Measurements from ENCODE around the gene PCDHB8.
"Not testable (repeated sequence)": the region's sequence is repeated elsewhere in the genome, so short reads cannot be mapped to it uniquely, and the experiment has no call there.

PCDHB8 gene

DNA sequence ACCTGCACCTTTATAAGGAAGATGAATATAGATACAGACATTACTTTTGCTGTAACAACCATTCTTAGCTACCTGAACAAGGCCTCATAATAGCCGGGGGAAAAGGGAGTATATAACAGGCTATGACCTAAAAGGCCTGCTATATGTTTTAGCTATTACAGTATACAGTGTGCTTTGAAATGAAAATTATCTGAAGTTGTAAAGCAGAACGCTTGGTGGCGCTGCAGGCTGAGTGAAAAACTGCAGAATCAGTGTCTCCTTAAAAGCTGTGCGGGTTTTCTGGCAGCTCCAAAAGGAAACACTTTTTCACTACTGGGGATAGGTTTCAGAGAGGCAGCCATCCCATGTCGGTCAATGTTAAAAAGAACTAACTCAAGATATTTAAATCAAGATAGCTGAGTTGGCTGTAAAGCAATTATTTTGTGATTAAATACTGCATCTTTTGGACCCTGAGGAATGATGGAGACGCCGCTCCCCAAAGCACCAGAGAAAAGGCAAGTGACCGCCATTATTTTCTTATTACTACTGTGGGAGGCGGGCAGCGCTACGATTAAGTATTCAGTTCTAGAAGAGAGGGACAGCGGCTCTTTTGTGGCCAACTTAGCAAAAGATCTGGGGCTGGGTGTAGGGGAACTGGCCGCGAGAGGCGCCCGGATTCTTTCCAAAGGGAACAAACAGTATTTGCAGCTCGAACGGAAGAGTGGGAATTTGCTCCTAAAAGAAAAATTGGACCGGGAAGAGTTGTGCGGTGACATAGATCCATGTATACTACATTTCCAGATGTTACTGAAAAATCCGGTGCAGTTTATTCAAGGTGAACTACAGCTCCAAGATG, 21.8 kb upstream of the PCDHB8 start:
- H4K20me1 ChIP-seq (ENCODE audit: insufficient read depth, low read length), result no peaks in the 10 kb centered on the region

DNA sequence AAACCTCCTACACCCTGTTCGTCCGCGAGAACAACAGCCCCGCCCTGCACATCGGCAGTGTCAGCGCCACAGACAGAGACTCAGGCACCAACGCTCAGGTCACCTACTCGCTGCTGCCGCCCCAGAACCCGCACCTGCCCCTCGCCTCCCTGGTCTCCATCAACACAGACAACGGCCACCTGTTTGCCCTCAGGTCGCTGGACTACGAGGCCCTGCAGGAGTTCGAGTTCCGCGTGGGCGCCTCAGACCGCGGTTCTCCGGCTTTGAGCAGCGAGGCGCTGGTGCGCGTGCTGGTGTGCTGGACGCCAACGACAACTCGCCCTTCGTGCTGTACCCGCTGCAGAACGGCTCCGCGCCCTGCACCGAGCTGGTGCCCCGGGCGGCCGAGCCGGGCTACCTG, 20.2 kb upstream of the PCDHB8 start:
- not testable (repeated sequence) for H3K9me3 ChIP-seq (ENCODE audit: low read length); H3K79me2 ChIP-seq (ENCODE audit: insufficient read depth, low read length); H3K9ac ChIP-seq (ENCODE audit: low read length); H4K20me1 ChIP-seq (ENCODE audit: insufficient read depth, low read length); H3F3A ChIP-seq (ENCODE audit: insufficient read depth, low read length); H3K4me2 ChIP-seq (ENCODE audit: low read length); H3K27ac ChIP-seq (ENCODE audit: low read depth, low read length, poor library complexity, severe bottlenecking); H3K4me1 ChIP-seq (ENCODE audit: insufficient read depth, low read length, severe bottlenecking); H2AFZ ChIP-seq (ENCODE audit: low read length); H3K27me3 ChIP-seq (ENCODE audit: insufficient read depth, low read length); H3K4me3 ChIP-seq (ENCODE audit: low read depth, low read length, poor library complexity, severe bottlenecking); H3K36me3 ChIP-seq (ENCODE audit: insufficient read depth, low read length); H3K9me2 ChIP-seq (ENCODE audit: low read depth, low read length)

More for the DNA sequence above, 21.8 kb upstream of the PCDHB8 start:
- Histone ChIP-seq H3K9ac (ENCODE audit: low read length) (no peak overlapping the region), H3K9me2 (ENCODE audit: low read depth, low read length) (no peaks in the 10 kb centered on the region), H2AFZ (ENCODE audit: low read length) (no peak overlapping the region), H3K4me2 (ENCODE audit: low read length) (no peak overlapping the region), H3K4me1 (ENCODE audit: insufficient read depth, low read length, severe bottlenecking) (no peaks in the 10 kb centered on the region), H3K36me3 (ENCODE audit: insufficient read depth, low read length) (no peaks in the 10 kb centered on the region), H3K79me2 (ENCODE audit: insufficient read depth, low read length) (no peaks in the 10 kb centered on the region), H3K4me3 (ENCODE audit: low read depth, low read length, poor library complexity, severe bottlenecking) (no peak overlapping the region), H3K27me3 (ENCODE audit: insufficient read depth, low read length) (no peaks in the 10 kb centered on the region), H3K27ac (ENCODE audit: low read depth, low read length, poor library complexity, severe bottlenecking) (no peak overlapping the region), H3F3A (ENCODE audit: insufficient read depth, low read length) (no peaks in the 10 kb centered on the region), H3K9me3 (ENCODE audit: low read length) (no peaks in the 10 kb centered on the region)
- TF ChIP-seq, protein P1, sequence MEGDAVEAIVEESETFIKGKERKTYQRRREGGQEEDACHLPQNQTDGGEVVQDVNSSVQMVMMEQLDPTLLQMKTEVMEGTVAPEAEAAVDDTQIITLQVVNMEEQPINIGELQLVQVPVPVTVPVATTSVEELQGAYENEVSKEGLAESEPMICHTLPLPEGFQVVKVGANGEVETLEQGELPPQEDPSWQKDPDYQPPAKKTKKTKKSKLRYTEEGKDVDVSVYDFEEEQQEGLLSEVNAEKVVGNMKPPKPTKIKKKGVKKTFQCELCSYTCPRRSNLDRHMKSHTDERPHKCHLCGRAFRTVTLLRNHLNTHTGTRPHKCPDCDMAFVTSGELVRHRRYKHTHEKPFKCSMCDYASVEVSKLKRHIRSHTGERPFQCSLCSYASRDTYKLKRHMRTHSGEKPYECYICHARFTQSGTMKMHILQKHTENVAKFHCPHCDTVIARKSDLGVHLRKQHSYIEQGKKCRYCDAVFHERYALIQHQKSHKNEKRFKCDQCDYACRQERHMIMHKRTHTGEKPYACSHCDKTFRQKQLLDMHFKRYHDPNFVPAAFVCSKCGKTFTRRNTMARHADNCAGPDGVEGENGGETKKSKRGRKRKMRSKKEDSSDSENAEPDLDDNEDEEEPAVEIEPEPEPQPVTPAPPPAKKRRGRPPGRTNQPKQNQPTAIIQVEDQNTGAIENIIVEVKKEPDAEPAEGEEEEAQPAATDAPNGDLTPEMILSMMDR (IDR thresholded peaks at IDR 0.05; ENCODE audit: low read length), result peak; percentile 50; the same call in 1 of the 2 replicates
- TF ChIP-seq EZH2 (IDR thresholded peaks at IDR 0.05; ENCODE audit: borderline replicate concordance, low read length), result no peak

DNA sequence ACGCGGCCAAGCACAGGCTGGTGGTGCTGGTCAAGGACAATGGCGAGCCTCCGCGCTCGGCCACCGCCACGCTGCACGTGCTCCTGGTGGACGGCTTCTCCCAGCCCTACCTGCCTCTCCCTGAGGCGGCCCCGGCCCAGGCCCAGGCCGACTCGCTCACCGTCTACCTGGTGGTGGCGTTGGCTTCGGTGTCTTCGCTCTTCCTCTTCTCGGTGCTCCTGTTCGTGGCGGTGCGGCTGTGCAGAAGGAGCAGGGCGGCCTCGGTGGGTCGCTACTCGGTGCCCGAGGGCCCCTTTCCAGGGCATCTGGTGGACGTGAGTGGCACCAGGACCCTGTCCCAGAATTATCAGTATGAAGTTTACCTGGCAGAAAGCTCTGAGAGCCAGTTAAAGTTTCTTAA, 19.7 kb upstream of the PCDHB8 start:
- H3K9me3 ChIP-seq (ENCODE audit: low read length); H4K20me1 ChIP-seq (ENCODE audit: insufficient read depth, low read length); H3F3A ChIP-seq (ENCODE audit: insufficient read depth, low read length); H3K4me2 ChIP-seq (ENCODE audit: low read length); H3K36me3 ChIP-seq (ENCODE audit: insufficient read depth, low read length); H3K79me2 ChIP-seq (ENCODE audit: insufficient read depth, low read length); H3K27me3 ChIP-seq (ENCODE audit: insufficient read depth, low read length); H3K9ac ChIP-seq (ENCODE audit: low read length); H3K9me2 ChIP-seq (ENCODE audit: low read depth, low read length); H2AFZ ChIP-seq (ENCODE audit: low read length); H3K4me3 ChIP-seq (ENCODE audit: low read depth, low read length, poor library complexity, severe bottlenecking); H3K4me1 ChIP-seq (ENCODE audit: insufficient read depth, low read length, severe bottlenecking); H3K27ac ChIP-seq (ENCODE audit: low read depth, low read length, poor library complexity, severe bottlenecking): not testable (repeated sequence)

DNA sequence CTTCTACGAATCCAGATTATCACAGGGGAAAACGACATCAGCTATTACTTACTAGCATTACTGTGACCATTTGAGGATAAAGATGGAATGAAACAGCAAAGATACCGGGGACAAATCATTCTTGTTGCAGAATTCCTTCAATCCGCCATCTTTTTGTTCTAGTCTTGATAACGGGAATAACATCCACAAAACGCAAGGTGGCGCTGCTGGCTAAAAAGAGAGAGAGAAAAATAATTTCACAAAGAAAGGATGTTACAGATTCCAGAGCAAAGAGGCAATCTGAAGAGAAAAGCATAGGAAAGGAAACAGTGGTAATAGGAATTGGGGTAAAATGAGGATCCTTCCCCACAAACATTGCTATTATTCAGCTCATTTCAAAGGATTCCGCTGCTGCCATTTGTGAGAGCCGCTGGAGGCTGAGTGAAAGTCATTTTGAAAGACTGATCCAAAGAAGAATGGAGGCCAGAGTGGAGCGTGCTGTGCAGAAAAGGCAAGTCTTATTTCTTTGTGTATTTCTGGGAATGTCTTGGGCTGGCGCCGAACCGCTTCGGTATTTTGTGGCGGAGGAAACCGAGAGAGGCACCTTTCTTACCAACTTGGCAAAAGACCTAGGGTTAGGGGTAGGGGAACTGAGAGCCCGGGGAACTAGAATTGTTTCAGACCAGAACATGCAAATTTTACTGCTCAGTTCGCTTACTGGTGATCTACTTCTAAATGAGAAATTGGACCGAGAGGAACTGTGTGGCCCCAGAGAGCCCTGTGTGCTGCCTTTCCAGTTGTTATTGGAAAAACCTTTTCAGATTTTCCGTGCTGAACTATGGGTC, 5.0 kb upstream of the PCDHB8 start, which contains the start of gene PCDHB7:
TSS of gene PCDHB7 (plus strand) at position 264 of the 824 bp plus-strand sequence. CDS start at position 456, 192 bp downstream.
- no peaks in the 10 kb centered on the region for H3K79me2 ChIP-seq (ENCODE audit: insufficient read depth, low read length)
- no peaks in the 10 kb centered on the region for H3K4me1 ChIP-seq (ENCODE audit: insufficient read depth, low read length, severe bottlenecking)
- no peaks in the 10 kb centered on the region for H4K20me1 ChIP-seq (ENCODE audit: insufficient read depth, low read length)
- H3K9me3 ChIP-seq (ENCODE audit: low read length), result no peaks in the 10 kb centered on the region
- H3K9ac ChIP-seq (ENCODE audit: low read length), result no peak within 1 kb of the TSS
- TF ChIP-seq EZH2 (IDR thresholded peaks at IDR 0.05; ENCODE audit: borderline replicate concordance, low read length), result no peak
- TF ChIP-seq, protein P1 (IDR thresholded peaks at IDR 0.05; ENCODE audit: low read length), result peak; percentile 78
- no peaks in the 10 kb centered on the region for H3K9me2 ChIP-seq (ENCODE audit: low read depth, low read length)
- H2AFZ ChIP-seq (ENCODE audit: low read length), result 0 out of 2 replicates have a peak within 1 kb of the TSS, but pooled peaks have one; percentile 15
- H3K27ac ChIP-seq (ENCODE audit: low read depth, low read length, poor library complexity, severe bottlenecking), result no peak within 1 kb of the TSS
- H3F3A ChIP-seq (ENCODE audit: insufficient read depth, low read length), result no peaks in the 10 kb centered on the region
- H3K36me3 ChIP-seq (ENCODE audit: insufficient read depth, low read length), result no peaks in the 10 kb centered on the region
- H3K27me3 ChIP-seq (ENCODE audit: insufficient read depth, low read length), result no peaks in the 10 kb centered on the region
- H3K4me3 ChIP-seq (ENCODE audit: low read depth, low read length, poor library complexity, severe bottlenecking), result no peak within 1 kb of the TSS
- peak within 1 kb of the TSS; percentile 17; the same call in 1 of the 2 replicates for H3K4me2 ChIP-seq (ENCODE audit: low read length)

DNA sequence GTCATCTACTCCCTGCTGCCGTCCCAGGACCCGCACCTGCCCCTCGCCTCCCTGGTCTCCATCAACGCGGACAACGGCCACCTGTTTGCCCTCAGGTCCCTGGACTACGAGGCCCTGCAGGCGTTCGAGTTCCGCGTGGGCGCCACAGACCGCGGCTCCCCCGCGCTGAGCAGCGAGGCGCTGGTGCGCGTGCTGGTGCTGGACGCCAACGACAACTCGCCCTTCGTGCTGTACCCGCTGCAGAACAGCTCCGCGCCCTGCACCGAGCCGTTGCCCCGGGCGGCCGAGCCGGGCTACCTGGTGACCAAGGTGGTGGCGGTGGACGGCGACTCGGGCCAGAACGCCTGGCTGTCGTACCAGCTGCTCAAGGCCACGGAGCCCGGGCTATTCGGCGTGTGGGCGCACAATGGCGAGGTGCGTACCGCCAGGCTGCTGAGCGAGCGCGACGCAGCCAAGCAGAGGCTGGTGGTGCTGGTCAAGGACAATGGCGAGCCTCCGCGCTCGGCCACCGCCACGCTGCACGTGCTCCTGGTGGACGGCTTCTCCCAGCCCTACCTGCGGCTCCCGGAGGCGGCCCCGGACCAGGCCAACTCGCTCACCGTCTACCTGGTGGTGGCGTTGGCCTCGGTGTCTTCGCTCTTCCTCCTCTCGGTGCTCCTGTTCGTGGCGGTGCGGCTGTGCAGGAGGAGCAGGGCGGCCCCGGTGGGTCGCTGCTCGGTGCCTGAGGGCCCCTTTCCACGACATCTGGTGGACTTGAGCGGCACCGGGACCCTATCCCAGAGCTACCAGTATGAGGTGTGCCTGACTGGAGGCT, 3.1 kb upstream of the PCDHB8 start:
- H3K9me3 ChIP-seq (ENCODE audit: low read length); H3K79me2 ChIP-seq (ENCODE audit: insufficient read depth, low read length); H2AFZ ChIP-seq (ENCODE audit: low read length); H3F3A ChIP-seq (ENCODE audit: insufficient read depth, low read length); H3K9me2 ChIP-seq (ENCODE audit: low read depth, low read length); H3K27me3 ChIP-seq (ENCODE audit: insufficient read depth, low read length); H3K4me1 ChIP-seq (ENCODE audit: insufficient read depth, low read length, severe bottlenecking); H3K36me3 ChIP-seq (ENCODE audit: insufficient read depth, low read length); H4K20me1 ChIP-seq (ENCODE audit: insufficient read depth, low read length); H3K4me3 ChIP-seq (ENCODE audit: low read depth, low read length, poor library complexity, severe bottlenecking); H3K27ac ChIP-seq (ENCODE audit: low read depth, low read length, poor library complexity, severe bottlenecking); H3K4me2 ChIP-seq (ENCODE audit: low read length); H3K9ac ChIP-seq (ENCODE audit: low read length): not testable (repeated sequence)
